Activated CD8-positive, alpha-beta T cell treated with anti-CD3 and anti-CD28 coated beads for 36 hours (primary cell): ENCODE measurements around the gene PRAC1. TPM values are rescaled to one million over a fixed set of nuclear protein-coding genes. Genes with fewer than 3 reads are reported as not detected.

Experiments used
- ATAC-seq: fragments of 200-7000 bp; cut with Tn5 transposase; one replicate; pipeline ENCODE4 v1.10.0; 2021; ENCODE audit warnings: mild to moderate bottlenecking, moderate library complexity
- CTCF ChIA-PET: fragments of 350-600 bp; sonication (Branson Sonifier 250); formaldehyde crosslinking; loops from one replicate; lab custom pipeline; 2021; ENCODE audit warnings: antibody characterized with exemption; lab: Charles Lee
- POLR2A ChIA-PET: fragments of 350-600 bp; sonication (Branson Sonifier 250); formaldehyde crosslinking; loops from one replicate; lab custom pipeline; 2021; ENCODE audit warnings: antibody characterized with exemption; lab: Charles Lee
- DNase-seq: peaks from one replicate; pipeline ENCODE4 v3.0.0-alpha.2; 2020
- H3K27ac Mint-ChIP-seq: one replicate; pipeline ENCODE4 v1.8.0; 2021; ENCODE audit warnings: mild to moderate bottlenecking, mixed read lengths
- H3K27me3 Mint-ChIP-seq: one replicate; pipeline ENCODE4 v1.8.0; 2021; ENCODE audit warnings: mixed read lengths
- H3K36me3 Mint-ChIP-seq: one replicate; pipeline ENCODE4 v1.8.0; 2021; ENCODE audit warnings: low read depth, mixed read lengths
- H3K4me1 Mint-ChIP-seq: one replicate; pipeline ENCODE4 v1.8.0; 2021; ENCODE audit warnings: low read depth, mixed read lengths
- H3K4me3 Mint-ChIP-seq: one replicate; pipeline ENCODE4 v1.8.0; 2021; ENCODE audit warnings: mild to moderate bottlenecking, moderate library complexity, mixed read lengths
- H3K9me3 Mint-ChIP-seq: one replicate; pipeline ENCODE4 v1.8.0; 2021; ENCODE audit warnings: mixed read lengths
- CTCF ChIP-seq: fragments of 200-600 bp; IDR thresholded peaks from one replicate; pipeline ENCODE4 v1.8.0; 2022; ENCODE audit warnings: antibody characterized with exemption, mild to moderate bottlenecking
- intact Hi-C: fragments of 100-400 bp; cut with micrococcal nuclease; formaldehyde crosslinking; loops from one replicate; pipeline ENCODE4 v1.10.0; 2022
- total RNA-seq, 2 experiments: library from RNA; stranded (reverse); gene quantifications; one replicate each; pipeline ENCODE4 v1.2.3, GENCODE V29; 2021

The PRAC1 gene
- total RNA-seq, 2 experiments from 2014 or later: not detected

GRCh38 chr17:48734333-48735061 is 12.2 kb upstream of the PRAC1 start:
- DNase-seq (no peak), ATAC-seq (no peak)
- Mint-ChIP-seq H3K27ac (no peak overlapping the region), H3K27me3 (peaks cover 93% of the 10 kb centered on the region), H3K4me1 (peaks cover 27% of the 10 kb centered on the region), H3K36me3 (no peaks in the 10 kb centered on the region), H3K4me3 (no peak overlapping the region), H3K9me3 (no peaks in the 10 kb centered on the region)
- no peak for TF ChIP-seq CTCF
- POLR2A ChIA-PET: interaction anchor here (0.5 kb wide), 1 partner anchor 40 kb away, joined by 3 read pairs; no protein-coding TSS in a partner anchor
- intact Hi-C loops: no loop called here
- CTCF ChIA-PET: interaction anchor here (0.6 to 8.5 kb wide), 5 partner anchors 9 to 98 kb away, joined by 3 to 82 read pairs (median 6); partner anchors contain the start of gene PRAC2

GRCh38 chr17:48733632-48734328 is 11.5 kb upstream of the PRAC1 start:
- Mint-ChIP-seq H3K27me3 (peaks cover 92% of the 10 kb centered on the region), H3K9me3 (no peaks in the 10 kb centered on the region), H3K4me3 (peak overlapping the region; percentile 25), H3K27ac (no peak overlapping the region), H3K4me1 (peaks cover 24% of the 10 kb centered on the region), H3K36me3 (no peaks in the 10 kb centered on the region)
- ATAC-seq (no peak), DNase-seq (no peak)
- intact Hi-C loops: no loop called here
- TF ChIP-seq CTCF: peak; percentile 18
- ChIA-PET CTCF (interaction anchor here (0.6 to 8.5 kb wide), 4 partner anchors 9 to 97 kb away, joined by 3 to 82 read pairs (median 8); partner anchors contain the start of gene PRAC2), POLR2A (no interaction called here)

GRCh38 chr17:48732688-48733629 is 10.6 kb upstream of the PRAC1 start:
- peaks cover 89% of the 10 kb centered on the region for H3K27me3 Mint-ChIP-seq
- CTCF ChIA-PET: interaction anchor here (0.6 to 8.5 kb wide), 9 partner anchors 8 to 253 kb away, joined by 3 to 82 read pairs (median 5); partner anchors contain the start of gene PRAC2
- H3K9me3 Mint-ChIP-seq: no peaks in the 10 kb centered on the region
- no peak overlapping the region for H3K27ac Mint-ChIP-seq
- peaks cover 25% of the 10 kb centered on the region for H3K4me1 Mint-ChIP-seq
- ATAC-seq (peak; percentile 48), DNase-seq (peak; percentile 32)
- no peaks in the 10 kb centered on the region for H3K36me3 Mint-ChIP-seq
- intact Hi-C loops: no loop called here
- POLR2A ChIA-PET: interaction anchor here (0.6 to 1.1 kb wide), 2 partner anchors 11 to 93 kb away, joined by 3 read pairs; no protein-coding TSS in a partner anchor
- H3K4me3 Mint-ChIP-seq: peak overlapping the region; percentile 25
- TF ChIP-seq CTCF: no peak

- H3K27ac Mint-ChIP-seq: no peak overlapping the region
Observed at GRCh38 chr17:48731355-48731754, 9.0 kb upstream of the PRAC1 start.

More at GRCh38 chr17:48731355-48731754, 9.0 kb upstream of the PRAC1 start:
- Mint-ChIP-seq H3K27me3 (peaks cover 89% of the 10 kb centered on the region), H3K9me3 (no peaks in the 10 kb centered on the region), H3K4me3 (no peak overlapping the region), H3K4me1 (peaks cover 25% of the 10 kb centered on the region), H3K36me3 (no peaks in the 10 kb centered on the region)
- POLR2A ChIA-PET: interaction anchor here (1.1 kb wide), 1 partner anchor 13 kb away, joined by 3 read pairs; no protein-coding TSS in a partner anchor
- TF ChIP-seq CTCF: no peak
- intact Hi-C loops: no loop called here
- CTCF ChIA-PET: interaction anchor here (0.8 to 2.8 kb wide), 6 partner anchors 18 to 153 kb away, joined by 3 to 13 read pairs (median 4); no protein-coding TSS in a partner anchor
- DNase-seq (no peak), ATAC-seq (no peak)
